Lung microvascular endothelial cell (primary cell): ENCODE measurements around the gene AKIRIN1. TPM values are rescaled to one million over a fixed set of nuclear protein-coding genes. Genes with fewer than 3 reads are reported as not detected.
"Not testable (repeated sequence)": the region's sequence is repeated elsewhere in the genome, so short reads cannot be mapped to it uniquely, and the experiment has no call there.

ENCODE experiments used
- DNase-seq, 2 donors: peaks; one replicate each; pipeline versions ENCODE4 v3.0.0 to v3.0.0-alpha.2; 2010; ENCODE audit warnings: low read depth in 2 of 2
- total RNA-seq: library from RNA; depleted of rRNA; stranded (reverse); fragments of >200 nt; gene quantifications from 2 replicates; pipeline ENCODE4 v1.2.1, GENCODE V29; 2014

The AKIRIN1 gene, protein sequence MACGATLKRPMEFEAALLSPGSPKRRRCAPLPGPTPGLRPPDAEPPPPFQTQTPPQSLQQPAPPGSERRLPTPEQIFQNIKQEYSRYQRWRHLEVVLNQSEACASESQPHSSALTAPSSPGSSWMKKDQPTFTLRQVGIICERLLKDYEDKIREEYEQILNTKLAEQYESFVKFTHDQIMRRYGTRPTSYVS
- total RNA-seq, result 35.3 and 40.1 TPM in 2 replicates

DNA sequence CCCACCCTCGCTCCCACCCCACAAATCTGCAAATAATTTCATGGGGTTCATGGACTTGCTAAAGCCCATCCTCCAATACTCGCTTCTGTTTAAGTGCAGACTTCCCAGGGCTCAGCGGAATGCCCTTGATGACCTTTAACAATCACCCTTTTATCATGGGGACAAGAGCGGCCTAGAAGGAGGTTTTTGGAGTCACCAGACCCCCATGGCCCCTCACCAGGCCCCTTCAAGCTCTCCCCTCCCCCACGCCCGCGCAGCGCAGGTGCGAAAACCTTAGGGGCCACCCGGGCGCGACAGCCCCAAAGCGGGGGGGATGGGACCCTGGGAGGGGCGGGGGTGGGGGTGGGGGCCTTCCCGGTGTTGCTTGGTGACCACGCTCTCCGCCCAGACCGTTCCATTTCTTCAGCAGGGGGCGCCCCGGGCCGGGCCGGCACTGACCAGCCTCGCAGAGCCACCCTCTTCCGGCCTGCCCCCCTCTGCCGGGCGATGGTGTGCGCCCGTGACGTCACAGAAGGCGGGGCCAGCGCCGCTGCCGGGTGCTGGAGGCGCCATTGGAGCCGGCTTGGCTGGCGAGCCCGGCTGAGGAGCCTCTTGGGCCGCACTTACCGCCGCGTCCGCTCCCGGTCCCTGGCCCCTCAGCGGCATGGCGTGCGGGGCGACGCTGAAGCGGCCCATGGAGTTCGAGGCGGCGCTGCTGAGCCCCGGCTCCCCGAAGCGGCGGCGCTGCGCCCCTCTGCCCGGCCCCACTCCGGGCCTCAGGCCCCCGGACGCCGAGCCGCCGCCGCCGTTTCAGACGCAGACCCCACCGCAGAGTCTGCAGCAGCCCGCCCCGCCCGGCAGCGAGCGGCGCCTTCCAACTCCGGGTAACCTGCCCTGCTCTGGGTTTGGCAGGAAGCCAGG is at the start of gene AKIRIN1:
AKIRIN1 (plus strand) TSS at position 539 of the 900 bp plus-strand sequence; CDS start at position 644, 105 bp downstream.
- DNase-seq, result peak; percentile 98 to 99

DNA sequence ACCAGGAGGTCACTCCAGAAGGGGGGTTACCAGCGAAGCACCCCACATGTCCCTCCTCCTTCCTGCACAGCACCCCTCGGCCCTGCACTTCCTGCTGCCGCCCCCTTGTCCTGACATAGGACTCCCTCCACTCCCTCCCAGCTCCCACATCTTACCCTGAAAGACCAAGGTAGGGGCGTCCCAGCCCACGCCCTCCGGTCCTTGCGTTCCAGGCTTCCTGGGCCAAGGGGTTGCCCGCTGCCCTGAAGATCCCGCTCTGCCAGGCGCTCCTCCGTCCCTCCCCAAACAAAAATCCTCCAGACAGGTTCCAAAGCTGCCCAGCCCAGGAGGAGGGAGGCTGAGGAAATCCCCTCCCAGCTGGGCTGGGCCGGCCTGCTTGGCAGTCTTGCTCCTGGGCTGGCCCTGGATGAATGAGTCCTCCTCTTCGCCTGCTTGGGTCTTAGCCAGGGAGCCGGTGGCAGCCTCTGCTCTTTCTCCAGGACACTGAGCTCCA is 49.5 kb upstream of the AKIRIN1 start, which contains the start of gene RHBDL2:
RHBDL2 (minus strand) TSS at position 304 of the 493 bp plus-strand sequence. CDS start 22,618 bp downstream, outside the sequence.
- peak in 1 of 2 donors; percentile 41 for DNase-seq

DNA sequence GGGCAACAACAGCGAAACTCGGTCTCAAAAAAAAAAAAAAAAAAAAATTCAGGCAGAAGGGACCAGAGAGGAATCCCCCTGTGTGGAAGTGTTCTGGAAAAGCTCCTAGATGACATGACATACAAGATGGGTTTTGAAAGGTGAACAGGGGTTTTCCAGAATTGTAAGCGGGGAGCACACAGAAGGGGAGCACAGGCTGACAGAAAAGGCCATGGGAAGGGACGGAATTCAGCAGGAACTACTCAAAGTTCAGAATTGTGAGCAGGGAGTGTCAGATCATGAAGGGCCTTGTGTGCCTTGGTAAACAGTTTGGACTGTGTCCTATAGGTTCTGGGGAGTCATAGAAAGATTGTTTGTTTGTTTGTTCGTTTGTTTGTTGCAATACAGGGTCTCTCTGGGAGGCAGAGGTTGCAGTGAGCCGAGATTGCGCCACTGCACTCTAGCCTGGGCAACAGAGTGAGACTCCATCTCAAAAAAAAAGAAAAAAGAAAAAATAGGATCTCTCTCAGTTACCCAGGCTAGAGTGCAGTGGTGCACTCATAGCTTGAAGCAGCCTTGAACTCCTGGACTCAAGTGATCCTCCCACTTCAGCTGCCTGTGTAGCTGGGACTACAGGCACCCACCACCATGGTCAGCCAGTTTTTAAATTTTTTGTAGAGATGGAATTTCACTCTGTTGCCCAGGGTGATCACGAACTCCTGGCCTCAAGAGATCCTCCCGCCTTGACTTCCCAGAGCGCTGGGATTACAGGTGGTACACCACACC is 48.2 kb upstream of the AKIRIN1 start:
- DNase-seq, result no peak

DNA sequence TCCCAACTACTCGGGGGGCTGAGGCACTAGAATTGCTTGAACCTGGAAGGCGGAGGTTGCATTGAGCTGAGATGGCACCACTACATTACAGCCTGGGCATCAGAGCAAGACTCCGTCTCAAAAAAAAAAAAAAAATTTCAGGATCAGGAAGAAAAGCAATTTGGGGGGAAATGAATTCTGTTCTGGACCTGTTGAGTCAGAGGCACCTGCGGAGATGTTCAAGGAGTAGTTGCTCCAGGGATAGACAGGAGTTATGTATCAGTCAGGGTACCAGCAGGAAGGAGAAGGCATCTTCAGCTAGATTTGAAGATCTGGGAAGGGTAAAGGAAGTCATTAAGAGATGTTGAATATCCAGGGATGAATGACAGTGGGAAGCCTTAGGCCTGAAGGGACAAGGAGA is 46.5 kb upstream of the AKIRIN1 start:
- no peak for DNase-seq

DNA sequence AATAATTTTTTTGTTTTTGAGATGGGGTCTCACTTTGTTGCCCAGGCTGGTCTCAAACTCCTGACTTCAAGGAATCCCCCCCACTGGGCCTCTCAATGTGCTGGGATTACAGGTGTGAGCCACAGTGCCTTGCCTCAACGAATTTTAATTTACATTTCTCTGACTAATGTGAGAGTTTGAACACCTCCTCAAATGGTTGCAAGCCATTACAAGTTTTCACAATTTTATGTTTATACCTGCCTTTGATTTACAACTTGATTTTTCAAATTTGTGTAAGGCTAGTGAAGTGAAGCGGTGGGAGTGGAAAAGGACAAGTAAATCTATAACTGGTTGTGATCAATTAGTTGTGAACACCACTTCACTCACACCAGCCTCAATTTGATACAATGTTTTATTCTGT is 40.5 kb upstream of the AKIRIN1 start:
- no peak for DNase-seq

DNA sequence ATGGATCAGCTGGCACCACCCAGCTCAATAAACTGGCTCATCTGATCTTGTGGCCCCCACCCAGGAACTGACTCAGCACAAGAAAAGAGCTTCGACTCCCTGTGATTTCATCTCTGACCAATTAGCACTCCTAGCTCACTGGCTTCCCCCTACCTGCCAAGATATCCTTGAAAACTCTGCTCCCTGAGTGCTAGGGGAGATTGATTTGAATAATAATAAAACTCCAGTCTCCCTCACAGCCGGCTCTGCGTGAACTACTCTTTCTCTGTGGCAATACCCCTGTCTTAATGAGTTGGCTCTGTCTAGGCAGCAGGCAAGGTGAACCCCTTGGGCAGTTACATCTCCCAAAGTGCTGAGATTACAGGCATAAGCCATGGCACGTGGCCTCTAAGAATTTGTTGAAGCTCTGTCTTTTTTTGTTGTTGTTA is 37.6 kb upstream of the AKIRIN1 start:
- no peak for DNase-seq

DNA sequence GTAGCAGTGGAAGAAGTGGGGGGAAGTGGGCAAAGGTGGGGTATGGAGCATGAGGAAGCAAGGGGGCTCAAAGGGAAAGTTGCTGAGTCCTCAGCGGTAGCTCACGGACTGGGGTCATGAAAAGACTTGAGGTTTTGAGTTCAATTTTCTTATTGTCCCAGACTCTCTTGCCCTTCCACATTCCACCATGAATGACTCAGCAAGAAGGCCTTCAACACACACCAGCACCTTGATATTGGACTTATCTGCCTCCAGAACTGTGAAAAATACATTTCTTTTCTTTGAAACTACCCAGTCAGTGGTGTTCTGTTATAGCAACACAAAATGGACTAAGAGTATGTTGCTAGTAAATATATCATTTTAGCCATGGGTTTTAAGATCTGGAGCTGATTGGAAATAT is 32.1 kb upstream of the AKIRIN1 start:
- DNase-seq, result peak in 1 of 2 donors; percentile 41

DNA sequence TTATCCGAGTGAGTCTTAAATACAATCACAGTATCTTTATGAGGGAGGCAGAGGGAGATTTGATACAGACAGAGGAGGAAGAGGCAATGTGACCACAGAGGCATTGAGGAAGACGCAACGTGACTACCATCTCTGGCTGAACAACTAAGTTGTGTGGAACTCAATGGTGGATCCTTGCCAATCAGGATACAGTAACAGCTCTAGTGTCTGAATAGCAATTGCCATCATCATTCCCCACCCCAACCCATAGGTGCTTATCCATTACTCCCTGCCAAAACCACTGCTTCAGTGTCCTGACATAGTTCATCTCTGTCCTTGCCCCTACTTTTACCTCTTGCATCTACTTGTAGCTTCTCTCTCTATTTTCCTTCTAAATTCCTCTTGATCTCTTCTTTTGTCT is 29.0 kb upstream of the AKIRIN1 start:
- DNase-seq, result peak; percentile 35 to 46

DNA sequence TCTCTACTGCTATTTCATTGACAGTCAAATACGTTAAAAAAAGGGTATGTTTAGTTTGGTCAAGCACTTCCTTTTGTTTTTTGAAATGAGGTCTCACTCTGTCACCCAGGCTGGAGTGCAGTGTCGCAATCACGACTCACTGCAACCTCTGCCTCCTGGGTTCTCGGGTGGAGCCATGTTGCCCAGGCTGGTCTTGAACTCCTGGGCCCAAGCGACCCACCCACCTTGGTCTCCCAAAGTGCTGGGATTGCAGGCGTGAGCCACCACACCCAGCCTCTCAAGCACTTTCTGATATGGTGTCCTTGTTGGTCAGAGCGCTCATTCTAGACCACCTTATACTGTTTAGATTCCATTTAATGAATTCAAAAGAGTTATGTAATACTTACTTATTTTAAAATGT is 28.5 kb upstream of the AKIRIN1 start:
- DNase-seq, result no peak

DNA sequence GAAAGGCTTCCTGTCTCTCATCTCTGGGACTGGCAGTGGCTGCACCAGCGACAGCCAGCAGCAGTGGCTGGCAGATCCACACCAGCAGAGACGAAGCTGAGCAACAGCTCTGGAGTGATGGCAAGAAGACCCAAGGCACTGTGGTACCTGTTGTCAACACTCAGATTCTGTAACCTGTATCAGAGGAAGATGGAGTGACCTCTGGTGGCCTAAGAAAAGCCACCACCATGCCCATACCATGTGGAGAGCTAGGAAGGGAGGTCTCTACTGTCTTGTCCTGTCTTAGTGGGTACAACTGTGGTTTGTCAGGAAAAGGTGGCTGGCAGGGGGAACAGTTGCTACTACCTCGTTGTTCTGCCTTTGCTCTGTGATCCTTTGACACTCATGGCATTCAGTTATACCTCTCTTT is 26.9 kb upstream of the AKIRIN1 start:
- peak in 1 of 2 donors; percentile 3 for DNase-seq

DNA sequence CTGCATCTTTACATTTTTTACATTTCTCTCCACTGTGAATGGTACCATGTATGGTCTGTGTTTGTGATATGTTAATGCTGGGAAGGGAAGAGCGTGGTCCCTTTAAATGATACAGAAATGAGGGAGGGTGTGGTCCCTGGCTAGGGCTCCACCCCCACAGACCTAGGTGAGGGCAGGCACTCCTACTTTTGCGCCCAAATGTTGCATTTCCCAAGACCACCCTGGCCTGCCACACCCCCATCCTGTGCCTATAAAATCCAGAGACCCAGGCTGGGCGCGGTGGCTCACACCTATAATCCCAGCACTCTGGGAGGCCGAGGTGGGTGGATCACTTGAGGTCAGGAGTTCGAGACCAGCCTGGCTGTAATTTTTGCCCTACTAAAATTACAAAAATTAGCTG is 17.9 kb upstream of the AKIRIN1 start:
- DNase-seq, result not testable (repeated sequence)

DNA sequence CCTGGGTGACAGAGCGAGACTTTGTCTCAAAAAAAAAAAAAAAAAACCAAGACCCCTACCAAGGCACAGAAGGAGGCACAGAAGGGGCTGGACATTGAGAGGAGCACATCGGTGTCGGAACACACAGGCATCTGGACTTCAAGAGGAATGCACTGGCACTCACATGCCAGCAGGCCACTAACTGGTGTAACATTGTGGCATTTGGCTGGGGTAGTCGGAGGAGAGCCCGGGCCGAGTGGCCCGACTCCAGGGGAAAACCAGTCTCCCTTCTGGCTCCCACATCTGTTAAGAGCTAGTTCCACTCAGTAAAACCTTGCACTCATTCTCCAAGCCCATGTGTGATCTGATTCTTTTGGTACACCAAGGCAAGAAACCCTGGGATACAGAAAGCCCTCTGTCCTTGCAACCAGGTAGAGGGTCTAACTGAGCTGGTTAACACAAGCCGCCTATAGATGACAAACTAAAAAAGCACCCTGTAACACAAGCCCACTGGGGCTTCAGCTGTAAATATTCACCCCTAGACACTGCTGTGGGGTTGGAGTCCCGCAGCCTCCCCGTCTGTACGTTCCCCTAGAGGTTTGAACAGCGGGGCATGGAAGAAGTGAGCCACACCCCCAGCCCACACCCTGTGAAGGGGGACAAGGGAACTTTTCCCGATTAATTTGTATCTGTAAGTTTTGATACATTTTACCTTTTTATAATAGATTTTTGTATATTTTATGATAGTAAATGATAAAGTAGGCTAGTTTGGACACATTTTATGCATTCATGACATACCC is 17.2 kb upstream of the AKIRIN1 start:
- no peak for DNase-seq

DNA sequence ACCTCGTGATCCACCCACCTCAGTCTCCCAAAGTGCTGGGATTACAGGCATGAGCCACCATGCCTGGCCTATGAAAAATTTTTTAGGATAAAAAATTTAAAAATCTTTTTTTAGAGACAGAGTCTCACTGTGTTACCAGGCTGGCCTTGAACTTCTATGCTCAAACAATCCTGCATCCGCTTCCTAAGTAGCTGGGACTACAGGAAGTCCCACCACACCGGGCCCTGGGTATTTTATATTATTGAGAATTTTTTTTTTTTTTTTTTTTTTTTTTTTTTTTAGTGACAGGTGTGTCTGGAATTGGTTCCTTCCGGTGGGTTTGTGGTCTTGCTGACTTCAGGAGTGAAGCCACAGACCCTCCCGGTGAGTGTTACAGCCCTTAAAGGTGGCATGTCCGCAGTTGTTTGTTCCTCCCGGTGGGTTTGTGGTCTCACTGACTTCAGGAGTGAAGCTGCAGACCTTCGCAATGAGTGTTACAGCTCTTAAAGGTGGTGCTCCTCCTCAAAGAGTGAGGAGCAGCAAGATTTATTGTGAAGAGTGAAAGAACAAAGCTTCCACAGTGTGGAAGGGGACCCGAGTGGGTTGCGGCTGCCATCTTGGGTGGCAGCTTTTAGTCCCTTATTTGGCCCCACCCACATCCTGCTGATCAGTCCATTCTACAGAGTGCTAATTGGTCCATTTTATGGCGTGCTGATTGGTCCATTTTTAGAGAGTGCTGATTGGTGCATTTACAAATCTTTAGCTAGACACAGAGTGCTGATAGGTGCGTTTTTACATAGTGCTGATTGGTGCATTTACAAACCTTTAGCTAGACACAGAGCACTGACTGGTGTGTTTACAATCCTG is 13.5 kb upstream of the AKIRIN1 start:
- not testable (repeated sequence) for DNase-seq

DNA sequence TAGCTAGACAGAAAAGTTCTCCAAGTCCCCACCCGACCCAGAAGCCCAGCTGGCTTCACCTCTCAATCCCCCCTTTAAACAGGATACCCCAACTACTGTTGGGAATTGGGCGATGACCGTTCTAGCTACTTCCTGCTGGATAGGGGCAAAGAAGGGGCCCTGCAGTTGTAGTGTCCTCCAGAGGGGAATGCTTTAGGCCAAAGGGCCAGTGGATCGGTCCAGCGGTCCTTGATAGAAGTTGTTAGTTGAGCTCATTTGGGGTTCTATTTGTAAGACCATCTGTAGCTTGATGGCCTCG is 12.9 kb upstream of the AKIRIN1 start:
- DNase-seq, result not testable (repeated sequence)

DNA sequence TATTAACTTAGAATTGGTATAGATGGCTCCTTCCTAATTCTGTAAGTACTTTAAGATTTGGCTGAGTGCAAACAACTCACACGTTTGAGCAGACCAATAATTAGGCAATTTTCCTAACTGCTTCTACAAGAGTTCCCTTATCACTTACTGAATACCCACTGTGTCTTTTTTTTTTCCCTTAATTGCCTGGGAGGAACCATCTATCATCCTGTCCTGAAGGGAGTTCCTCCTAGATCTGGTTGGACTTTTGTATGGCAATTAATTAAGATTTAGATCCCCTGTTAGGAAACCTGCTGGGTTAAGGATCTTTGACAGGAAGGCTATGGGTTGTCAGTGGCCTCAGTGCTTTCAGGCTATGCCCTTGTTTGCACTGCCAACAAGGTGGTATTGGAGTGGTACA is 11.7 kb upstream of the AKIRIN1 start:
- DNase-seq, result not testable (repeated sequence)

DNA sequence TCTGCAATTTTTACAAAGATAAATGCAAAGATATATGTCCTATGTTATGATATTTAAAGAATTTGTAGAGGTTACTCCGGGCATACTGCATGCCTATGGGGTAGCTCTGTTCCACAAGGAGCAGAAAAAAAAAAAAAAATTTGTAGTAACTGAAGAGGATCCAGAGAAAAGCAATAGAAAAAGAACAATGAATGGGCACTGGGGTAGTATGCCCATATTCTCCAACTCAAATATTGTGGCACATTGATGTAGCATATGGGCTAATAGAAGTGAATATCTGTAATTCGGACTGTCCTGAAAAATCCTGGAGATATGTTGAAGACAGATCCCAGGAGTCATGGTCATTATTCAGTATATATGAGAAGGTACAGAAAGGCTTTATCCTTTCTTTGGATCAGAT is 1.1 kb upstream of the AKIRIN1 start:
- DNase-seq, result no peak

DNA sequence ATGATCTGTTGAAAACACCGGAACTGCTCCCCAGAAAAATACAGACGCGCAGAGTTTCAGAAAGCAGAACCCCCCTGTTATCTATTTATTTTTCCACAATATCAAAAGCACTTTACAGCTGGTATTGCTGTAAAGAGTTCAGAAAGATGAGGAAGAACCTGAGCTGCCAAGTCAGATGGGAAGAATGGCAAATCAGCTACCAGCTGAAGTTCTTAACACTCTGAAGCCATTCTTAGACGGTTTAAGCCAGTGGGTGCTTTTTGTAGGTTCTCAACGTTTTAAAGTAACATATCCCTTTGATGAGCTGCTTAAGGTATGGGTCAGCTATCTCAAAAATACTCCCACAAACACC is 714 bp upstream of the AKIRIN1 start:
- peak; percentile 15 to 23 for DNase-seq

DNA sequence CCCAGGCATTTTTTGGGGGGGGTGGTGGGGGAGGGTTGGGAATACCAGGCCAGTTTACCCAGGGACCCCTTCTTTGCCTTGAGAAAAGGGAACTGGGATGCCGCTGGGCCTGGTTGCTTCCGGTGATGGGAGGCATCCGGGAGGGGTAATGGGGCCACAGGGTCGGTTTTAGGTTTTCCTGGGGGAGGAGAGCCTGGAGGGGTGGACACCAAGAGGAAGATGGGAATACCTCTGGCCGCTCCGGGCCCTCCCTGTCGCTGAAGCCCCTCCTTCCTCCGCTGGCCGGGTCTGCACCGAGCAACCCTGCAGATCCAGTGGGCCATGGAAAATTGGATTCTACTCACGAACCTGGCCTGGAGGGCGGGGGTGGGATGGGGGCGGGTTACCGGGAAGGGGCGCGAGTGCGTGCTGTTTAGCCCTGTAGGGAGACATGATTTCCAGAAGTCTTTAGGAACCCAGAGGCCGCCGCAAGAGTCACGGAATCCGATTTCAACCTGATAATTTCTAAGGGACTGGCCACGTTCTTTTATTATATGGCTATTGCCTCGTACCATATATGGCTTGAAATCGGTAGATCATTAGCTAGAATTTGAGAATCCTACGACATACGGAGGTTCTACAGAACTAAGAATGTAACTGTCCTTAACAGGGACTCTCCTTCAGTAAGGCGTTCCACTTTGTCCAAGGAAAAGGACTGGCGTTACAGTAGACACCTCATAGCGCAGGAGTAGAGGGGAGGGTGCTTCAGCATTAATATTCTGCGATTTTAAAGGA is 749 bp downstream of the AKIRIN1 start:
- DNase-seq, result peak; percentile 36 to 63

DNA sequence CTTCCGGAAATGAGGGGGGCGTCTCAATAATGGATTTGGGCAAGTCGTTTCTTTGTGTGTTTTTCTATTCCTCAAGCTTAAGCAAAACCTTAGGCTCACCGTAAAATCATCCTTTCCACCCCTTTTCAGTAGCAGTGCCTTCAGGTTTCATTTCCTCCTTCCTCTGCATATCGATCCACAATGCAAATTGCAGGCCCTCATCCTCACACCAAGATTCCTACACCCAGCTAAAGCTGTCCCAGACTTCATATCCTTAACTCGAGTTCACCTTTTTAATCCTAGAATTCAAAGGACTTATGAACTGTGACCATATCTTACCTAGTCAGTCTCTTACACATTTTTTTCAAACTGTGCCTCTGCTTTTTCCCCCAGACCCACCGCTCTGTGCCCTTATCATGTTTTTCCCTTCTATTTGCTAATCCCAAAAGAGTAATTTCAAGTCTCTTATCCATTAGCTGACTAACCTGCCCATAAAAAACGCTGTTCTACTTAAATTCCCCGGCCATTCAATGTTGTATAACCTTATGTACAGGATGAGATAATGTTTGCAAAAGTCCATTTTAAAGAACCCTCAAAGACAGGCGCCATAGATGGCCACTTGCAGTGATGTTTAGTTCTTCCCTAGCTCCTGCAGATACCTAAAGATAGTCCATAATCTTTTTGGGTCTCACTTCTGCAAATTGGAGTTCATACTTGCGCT is 1.5 kb downstream of the AKIRIN1 start:
- no peak for DNase-seq
